ENCODE measurements around the gene IGFL1.
"Not testable (repeated sequence)": the region's sequence is repeated elsewhere in the genome, so short reads cannot be mapped to it uniquely, and the experiment has no call there.

Gene IGFL1

DNA sequence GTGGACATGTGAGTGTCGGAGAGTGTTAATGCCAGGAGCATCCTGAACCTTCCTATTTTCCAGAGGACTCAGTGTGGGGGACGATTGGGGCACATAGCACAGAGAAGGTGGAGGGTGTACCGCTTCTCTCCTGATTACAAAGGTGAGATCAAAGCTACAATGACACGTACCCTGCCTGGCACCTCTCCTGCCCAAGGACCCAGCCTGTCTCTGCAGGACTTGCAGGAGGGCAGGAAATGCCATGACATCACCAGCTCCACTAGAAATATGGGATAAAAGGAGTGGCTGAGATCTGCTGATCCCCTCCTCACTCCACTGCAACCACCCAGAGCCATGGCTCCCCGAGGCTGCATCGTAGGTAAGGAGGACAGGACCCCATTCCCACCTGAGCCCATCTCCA is at the start of gene IGFL1:
TSS of gene IGFL1 (plus strand) at position 301 of the 400 bp plus-strand sequence. CDS start at position 334, 33 bp downstream.
- DNase-seq, result no peak

DNA sequence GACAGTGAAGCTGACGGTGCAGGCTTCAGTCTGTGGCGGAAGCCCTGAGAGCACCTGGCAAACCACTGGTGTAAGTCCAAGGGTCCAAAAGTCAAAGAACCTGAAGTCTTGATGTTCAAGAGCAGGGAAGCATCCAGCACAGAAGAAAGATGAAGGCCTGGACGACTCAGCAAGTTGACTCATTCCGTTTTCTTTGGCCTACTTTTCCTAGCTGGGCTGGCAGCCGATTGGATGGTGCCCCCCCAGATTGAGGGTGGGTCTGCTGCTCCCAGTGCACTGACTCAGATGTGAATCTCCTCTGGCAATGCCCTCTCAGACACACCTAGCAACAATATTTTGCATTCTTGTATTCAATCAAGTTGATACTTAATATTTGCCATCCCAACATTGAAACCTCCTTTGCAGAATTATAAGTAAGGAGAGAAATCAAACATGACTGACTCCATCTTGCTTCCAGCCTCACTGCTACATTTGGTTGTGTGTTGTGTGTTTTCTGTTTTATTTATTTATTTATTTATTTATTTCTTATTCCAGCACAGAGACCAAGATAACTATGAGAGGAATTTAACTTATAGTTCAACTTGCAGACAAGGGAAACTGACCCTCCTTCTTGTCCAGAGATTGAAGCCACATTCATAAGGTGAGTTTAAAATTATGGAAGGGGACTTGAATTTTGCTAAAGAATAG is 48.7 kb upstream of the IGFL1 start:
- DNase-seq, result no peak

DNA sequence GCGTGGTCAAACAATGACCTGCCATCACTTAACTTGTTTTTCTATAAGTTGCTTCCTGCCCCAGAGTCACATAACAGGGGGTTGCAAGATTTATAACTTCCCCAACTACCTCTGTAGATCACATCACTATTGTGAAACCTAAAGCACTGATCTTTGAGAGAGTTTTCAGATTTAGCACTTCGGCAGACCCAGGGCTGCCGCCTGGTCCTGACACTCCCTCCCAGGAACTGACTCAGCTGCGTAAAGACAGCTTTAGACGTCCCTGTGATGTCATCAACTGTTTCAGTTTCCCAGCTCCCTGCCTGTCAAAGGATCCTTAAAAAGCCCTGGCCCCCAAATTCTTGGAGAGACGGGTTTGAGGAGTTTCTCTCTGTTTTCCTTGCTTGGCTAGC is 48.2 kb upstream of the IGFL1 start:
- DNase-seq, result peak; percentile 79 to 86

DNA sequence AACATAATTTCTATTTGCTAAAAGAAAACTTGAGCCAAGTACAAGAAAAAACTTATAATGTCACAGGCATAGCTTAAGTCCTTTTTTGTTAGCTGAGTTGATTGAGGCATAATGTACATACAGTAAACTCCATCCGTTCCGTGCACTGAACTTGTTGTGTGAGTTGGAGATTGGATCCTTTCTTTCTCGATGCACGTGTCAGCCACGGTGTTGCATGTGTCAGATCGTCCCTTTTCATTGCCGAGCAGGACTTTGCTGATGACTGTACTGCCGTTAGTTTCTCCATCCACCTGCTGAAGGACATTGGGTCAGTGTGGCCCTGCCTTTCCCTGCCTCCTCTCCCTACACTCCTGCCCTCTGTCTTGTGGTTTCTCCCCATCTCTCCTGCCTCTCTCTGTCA is 47.1 kb upstream of the IGFL1 start:
- DNase-seq, result no peak

DNA sequence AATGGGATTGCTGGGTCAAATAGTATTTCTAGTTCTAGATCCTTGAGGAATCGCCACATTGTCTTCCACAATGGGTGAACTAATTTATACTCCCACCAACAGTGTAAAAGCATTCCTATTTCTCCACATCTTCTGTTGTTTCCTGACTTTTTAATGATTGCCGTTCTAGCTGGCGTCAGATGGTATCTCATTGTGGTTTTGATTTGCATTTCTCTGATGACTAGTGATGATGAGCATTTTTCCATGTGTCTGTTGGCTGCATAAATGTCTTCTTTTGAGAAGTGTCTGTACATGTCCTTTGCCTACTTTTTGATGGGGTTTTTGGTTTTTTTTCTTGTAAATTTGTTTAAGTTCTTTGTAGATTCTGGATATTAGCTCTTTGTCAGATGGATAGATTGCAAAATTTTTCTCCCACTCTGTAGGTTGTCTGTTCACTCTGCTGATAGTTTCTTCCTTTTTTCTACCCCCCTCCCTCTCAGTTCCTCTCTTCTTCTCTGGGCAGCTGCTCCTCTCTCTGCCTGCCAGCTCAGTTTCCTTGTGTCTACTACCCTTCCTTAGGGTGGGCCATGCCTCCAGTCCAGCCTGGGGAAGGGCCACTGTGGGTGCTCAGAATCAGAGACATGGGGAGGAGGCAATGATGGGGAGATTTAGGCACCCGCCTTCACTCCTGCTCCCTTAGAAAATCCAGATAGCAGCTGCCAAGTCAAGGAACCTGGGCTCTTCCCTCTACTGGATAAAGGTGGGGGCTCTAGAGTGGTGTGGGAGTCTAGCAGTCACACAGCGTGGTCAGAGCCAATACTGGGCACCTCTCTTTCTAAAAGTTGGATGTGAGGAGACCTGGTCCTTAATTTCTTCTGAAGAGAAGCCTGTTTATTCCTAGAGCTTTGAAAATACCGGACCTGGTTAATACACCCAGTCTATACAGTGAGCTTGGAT is 44.5 kb upstream of the IGFL1 start:
- peak; percentile 18 to 45 for DNase-seq

DNA sequence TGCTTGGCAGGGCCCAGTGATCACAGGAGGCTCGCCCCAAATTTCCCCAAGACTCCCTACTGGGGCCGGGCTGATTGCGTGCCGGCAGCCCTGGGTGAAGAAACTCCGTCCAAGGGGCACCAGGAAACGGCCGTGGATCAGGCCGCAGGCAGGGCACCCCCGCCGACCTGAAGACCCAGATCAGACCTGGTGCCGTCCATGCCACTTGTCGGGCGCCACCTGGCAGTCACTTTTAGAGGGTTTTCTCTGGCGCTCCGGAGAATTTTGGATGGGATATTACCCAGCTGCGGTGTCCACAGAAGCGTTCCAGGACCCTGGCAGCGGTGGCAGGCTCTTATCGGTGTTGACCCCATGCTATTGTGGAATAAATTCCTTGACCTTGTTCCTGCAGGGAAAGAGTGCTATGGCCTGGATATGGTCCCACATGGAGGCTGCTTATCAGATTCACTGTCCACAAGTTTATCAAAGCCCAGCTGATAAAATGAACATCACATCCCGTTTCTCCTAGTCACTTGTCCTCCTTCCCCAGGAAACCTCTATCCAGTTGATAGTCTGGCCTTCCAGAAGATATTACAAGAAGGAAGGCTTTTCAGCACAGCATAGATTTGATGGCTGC is 43.3 kb upstream of the IGFL1 start:
- no peak for DNase-seq

DNA sequence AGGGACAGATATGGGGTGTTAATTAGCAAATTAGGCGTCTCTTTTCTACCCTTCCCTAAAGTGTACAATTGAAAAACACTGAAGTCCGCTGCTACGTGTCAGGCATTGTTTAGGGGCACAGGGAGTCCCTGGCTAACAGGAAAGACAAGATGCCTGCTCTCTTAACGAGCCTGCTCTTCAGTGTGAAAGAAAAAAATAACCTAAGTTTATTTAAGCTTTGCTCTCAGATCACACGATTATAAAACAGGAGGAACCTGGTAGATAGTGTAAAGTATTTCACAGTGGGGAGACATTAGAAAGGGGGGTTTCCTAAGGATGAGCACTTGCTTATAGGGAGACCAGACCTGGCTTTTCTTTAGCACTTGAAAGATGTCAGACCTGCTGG is 42.8 kb upstream of the IGFL1 start:
- no peak for DNase-seq

DNA sequence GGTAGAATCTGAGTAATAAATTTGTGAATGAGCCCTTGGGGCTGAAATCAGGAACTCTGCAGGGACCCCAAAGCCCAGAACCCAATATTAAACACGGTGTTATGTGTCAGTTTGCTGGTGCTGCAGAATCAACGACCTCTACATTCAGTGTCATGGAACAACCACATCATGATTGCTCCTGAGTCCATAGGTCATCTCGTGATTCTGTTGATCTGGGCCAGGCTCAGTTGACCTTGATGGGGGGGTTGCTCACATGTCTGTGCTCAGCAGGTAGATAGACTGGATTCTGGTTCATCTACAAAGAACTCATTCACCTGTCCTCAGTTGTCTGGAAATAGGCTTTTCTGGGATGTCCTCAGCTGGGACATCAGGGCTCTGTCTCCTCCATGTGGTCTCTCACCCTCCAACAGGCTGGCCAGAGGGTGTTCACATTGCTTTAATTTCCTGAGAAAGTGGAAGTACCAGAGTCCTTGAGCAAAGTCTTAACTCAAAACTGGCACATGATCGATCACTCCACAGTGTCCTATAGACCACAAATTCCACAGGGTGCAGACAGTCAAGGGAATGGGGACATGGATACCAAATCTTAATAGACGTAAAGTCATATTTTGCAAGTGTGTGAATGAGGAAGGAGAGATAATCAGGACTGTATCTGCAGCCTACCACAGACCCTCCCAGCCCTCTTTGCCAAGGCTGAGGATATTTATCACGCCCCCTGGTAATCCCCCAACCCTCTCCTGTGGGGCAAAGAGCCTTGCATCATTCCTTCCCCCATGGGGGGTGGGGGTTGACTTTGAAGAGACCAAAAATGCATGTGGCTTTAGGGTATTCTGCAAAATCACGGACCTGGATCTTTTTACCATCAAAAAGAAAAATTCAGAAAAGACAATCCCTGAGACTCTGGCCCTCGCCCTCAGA is 39.3 kb upstream of the IGFL1 start:
- no peak for DNase-seq

DNA sequence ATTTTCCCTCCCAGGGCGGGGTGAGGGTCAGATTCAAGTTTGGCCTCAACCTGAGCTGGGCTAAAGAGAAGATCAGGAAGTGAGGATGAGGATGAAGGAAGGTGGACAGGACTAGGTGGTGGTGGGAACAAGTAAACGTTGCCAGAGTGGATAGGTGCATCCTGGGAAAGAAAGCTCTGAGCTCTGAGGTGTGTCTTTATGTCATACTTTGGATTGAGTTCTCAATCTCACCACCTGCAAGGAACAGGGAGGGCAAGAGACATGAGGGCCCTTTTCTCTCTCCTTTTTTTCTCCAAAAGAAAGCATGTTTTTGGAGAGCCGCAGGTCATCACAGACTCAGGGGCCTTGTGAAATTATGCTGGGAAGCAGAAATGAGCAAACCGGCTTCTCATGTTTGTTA is 38.2 kb upstream of the IGFL1 start:
- no peak for DNase-seq

DNA sequence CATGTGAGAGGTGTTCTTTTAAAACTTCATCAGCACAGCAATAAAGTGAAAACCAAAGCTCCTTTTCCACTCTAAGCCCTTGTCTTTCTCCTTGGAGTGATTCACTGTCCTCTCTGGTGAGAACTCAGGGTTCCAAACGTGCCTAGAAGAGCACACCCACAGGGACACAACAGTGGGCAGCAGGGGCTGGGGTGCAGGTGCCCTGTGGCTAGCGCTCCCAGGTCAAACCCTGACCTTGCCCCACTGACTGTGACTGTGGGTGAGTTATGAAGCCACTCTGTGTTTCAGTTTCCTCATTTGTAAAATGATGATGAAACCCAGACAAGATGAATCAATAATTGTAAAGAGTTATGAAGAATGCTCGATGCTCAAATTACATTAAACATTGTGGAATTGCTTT is 37.6 kb upstream of the IGFL1 start:
- peak; percentile 67 to 79 for DNase-seq

DNA sequence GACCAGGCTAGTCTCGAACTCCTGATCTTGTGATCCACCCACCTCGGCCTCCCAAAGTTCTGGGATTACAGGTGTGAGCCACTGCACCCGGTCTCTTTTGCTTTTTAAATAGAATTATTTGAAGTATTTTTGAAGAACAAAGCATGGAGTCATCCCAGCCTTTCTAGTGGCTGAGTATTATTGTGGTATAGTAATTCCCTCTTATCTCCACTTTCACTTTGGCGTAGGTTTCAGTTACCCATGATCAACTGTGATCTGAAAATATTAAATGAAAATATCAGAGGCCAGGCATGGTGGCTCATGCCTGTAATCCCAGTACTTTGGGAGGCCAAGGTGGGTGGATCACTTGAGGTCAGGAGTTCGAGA is 36.9 kb upstream of the IGFL1 start:
- DNase-seq, result peak in 1 of 2 donors; percentile 32

DNA sequence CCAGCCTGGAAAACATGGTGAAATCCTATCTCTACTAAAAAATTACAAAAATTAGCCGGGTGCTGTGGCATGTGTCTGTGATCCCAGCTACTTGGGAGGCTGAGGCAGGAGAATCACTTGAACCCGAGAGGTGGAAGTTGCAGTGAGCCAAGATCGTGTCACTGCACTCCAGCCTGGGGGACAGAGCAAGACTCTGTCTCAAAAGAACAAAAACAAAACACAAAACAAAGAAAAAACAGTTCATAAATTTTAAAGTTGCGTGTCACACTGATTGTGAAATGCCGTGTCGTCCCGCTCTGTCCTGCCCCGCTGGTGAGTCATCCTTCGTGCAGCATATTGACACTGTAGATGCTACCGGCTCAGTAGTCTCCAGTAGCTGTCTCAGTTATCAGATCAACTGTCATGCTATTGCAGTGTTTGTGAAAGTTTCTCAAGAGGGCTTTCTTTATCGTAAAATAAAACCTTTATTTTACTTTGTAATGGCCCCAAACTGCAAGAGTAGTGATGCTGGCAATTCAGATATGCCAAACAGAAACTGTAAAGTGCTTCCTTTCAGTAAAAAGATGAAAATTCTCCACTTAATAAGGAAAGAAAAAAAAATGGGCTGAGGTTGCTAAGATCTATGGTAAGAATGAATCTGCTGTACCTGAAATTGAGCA is 36.4 kb upstream of the IGFL1 start:
- DNase-seq, result peak; percentile 86 to 92

DNA sequence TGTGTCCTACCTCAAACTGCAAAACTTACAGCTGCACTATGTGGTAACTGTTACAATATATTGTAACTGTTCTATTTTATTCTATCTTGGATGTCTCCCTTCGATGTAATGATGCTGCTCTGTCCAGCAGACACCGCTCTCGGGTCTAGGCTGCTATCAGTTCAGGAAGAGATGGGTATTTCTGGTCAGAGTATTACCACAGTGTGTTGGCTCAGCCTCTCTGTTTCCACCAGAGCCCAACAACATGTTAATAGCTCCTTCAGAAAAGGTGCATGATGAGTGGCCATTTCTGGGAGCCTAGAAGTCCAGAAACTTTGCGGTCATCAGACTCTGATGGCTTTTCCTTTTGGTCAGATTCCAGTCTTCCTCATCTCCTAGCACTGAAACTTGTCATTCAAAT is 35.9 kb upstream of the IGFL1 start:
- DNase-seq, result no peak

DNA sequence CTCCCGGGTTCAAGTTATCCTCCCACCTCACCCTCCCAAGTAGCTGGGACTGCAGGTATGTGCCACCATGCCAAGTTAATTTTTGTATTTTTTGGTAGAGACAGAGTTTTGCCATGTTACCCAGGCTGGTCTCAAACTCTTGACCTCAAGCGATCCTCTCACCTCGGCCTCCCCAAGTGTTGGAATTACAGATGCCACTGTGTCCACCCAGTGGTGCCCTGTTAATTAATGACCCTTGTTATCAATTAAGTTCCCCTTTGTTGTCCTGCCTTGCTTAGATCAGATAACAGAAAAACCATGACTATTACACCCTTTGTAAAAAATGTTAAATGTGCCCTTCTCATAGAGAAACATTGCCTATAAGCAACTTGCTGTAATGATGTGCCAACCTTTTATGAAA is 34.4 kb upstream of the IGFL1 start:
- DNase-seq, result no peak

DNA sequence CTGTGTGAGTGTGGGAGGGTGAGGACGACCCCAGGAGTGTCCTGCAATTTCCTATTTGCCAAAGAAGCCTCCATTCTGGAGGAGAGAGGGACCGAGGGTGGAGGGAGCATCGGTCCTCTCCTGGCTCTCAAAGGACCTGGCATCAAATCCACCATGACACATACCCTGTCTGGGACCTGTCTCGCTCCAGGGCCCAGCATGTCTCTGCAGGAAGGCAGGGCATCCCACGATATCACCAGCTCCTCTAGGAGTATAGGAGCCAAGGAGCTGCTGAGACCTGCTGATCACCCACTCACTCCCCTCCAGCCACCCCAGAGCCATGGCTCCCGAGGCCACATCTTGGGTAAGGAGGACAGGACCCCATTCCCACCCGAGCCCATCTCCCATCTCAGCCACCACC is 33.6 kb upstream of the IGFL1 start:
- not testable (repeated sequence) for DNase-seq

DNA sequence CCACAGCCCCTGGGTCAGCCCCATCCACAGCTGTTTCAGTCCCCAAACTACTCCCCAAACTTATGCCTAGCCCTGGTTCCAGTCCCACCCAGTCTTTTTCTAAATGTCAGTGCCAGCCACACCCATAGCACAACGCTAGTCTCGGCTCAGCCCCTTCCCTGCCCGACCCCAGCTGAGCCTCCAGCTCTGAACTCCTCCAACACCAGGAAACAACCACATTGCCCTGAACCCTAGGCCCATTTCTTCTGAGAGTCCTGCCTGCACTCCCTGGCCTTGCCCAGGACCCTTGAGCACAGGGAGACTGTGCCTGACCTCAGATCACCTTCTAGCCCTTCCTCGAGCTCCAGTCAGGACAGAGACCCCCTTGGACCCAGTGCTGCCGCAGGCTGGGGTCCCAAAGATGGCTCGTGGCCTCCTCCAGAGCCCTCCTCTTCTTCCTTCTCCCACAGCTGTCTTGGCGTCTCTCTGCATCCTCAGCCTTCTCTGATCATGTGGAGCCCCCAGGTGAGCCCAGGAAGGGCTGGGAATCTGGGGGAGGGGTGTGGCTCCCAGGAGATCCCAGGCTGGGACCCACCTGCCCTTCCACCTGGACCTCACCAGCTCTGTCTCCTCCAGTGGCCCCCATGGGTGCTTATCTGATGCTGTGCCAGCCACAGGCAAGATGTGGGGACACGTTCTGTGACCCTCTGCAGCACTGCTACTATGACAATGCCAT is 33.0 kb upstream of the IGFL1 start:
- DNase-seq, result no peak

DNA sequence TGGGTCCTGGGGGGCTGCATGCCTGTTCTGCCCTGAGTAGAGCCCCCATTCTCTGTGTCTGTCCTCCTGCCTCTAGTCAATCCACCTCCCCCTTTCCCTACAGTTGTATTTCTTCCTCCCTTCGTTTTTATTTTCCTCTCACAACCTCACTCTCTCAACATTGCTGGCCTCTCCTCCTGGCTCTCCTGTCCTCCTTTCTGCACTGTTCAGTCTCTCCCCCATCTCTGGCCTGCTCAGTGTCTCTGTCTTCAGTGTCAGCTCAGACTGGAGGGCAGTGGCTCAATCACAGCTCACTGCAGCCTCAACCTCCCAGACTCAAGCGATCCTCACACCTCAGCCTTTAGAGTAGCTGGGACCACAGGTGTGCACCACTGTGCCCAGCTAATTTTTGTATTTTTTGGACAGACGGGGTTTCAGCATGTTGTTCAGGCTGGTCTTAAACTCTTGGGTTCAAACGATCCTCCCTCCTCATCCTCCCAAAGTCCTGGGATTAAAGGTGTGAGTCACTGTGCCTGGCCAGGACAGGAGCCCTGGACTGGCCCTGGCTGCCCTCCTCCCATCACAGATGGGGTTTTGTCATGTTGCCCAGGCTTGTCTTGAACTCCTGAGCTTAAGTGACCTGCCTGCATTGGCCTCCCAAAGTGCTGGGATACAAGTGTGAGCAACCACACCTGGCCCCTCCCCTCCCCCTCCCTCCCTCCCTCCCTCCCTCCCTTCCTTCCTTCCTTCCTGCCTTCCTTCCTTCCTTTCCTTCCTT is 32.0 kb upstream of the IGFL1 start:
- no peak for DNase-seq

DNA sequence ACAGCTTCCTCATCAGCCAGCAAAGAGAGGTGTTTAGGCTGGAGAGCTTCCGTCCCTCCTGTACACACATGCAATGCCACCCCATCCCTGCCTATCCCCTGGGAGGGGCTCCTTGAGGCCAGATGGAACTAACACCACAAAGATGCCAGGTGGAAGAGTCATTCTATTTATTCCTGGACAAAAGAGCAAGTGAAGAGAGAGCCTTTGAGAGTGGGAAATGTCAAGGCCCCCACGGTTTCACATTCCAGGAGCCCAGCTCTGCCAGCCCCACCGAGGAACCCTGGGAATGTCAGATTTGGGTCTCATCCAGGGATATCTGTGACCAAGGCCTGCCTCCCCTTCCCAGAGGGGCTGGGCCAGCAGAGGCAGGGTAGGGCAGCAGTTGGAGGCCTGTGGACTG is 30.8 kb upstream of the IGFL1 start:
- no peak for DNase-seq

DNA sequence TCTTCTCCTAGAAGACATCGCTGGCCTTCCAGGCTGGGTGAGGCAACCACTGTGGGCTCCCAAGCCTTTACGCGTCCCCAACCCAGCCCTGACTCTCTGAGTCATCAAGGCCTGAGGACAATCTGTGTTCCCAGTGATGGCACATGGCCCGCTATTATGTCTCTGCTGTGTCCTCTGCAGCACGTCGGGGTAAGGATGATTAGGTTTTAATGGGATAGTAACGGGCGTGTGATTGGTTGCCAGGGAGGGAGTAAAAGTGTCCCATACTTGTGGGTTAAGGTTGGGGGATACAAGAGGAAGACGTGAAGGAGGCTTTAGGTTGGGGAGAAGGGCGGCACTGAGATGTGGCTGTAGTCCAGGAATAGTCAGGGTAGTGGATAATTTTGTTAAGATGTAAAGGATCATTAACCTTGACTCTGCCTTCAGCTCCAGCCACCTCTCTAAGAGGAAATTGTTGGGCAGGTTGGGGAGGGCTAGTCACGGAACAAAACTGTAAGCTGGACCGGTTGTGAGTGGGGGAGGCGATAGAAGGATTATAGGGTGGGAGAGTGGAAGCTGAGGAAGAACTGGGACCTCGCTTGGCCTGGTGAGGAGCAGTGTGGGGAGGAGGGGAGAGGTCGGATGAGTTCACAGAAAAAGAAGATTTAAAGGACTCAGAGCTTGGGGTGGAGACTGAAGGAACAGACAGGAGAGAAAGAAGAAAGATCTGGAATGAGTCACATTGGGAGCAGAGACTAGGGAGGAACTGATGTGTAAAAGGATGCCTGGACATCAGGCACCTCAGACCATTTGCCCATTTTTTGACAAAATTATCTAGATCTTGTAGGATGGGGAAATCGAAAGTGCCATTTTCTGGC is 27.9 kb upstream of the IGFL1 start:
- no peak for DNase-seq

DNA sequence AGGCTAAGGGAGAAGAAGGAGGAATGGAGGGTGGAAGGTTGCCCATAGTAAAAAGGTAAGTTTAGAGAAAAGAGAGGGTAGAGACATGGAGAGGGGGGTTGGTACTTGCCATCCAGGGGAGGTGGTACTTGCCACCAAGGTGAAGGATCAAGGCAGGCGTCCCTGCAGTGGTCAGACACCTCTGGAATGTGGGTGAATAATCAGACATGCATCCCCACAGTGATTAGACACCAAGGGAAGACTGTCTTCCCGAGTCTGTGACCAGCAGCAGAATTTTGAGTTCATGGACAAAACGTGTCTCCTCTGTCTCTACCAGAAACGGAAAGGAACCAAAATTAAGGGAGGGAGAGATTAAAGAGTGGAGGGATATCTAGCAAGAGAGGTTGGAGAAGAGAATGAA is 27.1 kb upstream of the IGFL1 start:
- DNase-seq, result no peak

Data from inflammatory macrophage treated with lipopolysaccharide for 1 hour (primary cell).